ENCODE measurements around the gene INPPL1. TPM values are rescaled to one million over a fixed set of nuclear protein-coding genes. Genes with fewer than 3 reads are reported as not detected.

Gene INPPL1
- total and polyA plus RNA-seq, 2 of the 13 experiments (the other 11 are each of a cell fraction or from before 2014, with no cell fraction given): 29.1 to 66.9 TPM

- no peak for TF ChIP-seq ZSCAN31 (CRISPR knock-in tag; IDR thresholded peaks at IDR 0.05; ENCODE audit: low read depth)
- no peak for TF ChIP-seq FOXA3 (CRISPR knock-in tag; IDR thresholded peaks at IDR 0.05)
- TF ChIP-seq TAF1 (CRISPR knock-in tag; IDR thresholded peaks at IDR 0.05): 0 out of 2 replicates have a peak, but pooled peaks have one; percentile 21
- no peak for TF ChIP-seq SIN3B (IDR thresholded peaks at IDR 0.05; ENCODE audit: low read length)
- no peak for TF ChIP-seq HMGA1 (CRISPR knock-in tag; conservative IDR thresholded peaks at IDR 0.05)
- TF ChIP-seq MLLT10 (CRISPR knock-in tag; IDR thresholded peaks at IDR 0.05): no peak
- peak in 1 of 2 experiments; percentile 56; a peak in 1 of 4 replicates for TF ChIP-seq HMGXB4 (CRISPR knock-in tag; IDR thresholded peaks at IDR 0.05; ENCODE audit: borderline replicate concordance in 1 of 2, low read depth in 1 of 2)
- no peak for TF ChIP-seq ZNF543 (CRISPR knock-in tag; IDR thresholded peaks at IDR 0.05)
- no peak for TF ChIP-seq ZNF503 (CRISPR knock-in tag; IDR thresholded peaks at IDR 0.05)
These were observed at the start of gene INPPL1 (continued) for GRCh38 chr11:72224564-72225410.
